Measurements from ENCODE around the gene CASZ1. TPM values are rescaled to one million over a fixed set of nuclear protein-coding genes. Genes with fewer than 3 reads are reported as not detected.

CASZ1 gene
- total RNA-seq, 1 experiment from 2014 or later = 3.9 TPM

GRCh38 chr1:10646347-10646861 is 150.0 kb downstream of the CASZ1 start:
- Histone ChIP-seq H3K27ac (ENCODE audit: insufficient read length, low read depth, low read length) (no peak overlapping the region), H2BK120ac (ENCODE audit: low read depth, low read length, poor library complexity, severe bottlenecking) (no peak overlapping the region), H4K8ac (replicated peaks; ENCODE audit: insufficient read length, low read depth, low read length) (no peak overlapping the region), H3K18ac (ENCODE audit: insufficient read length, low read depth, low read length) (no peak overlapping the region), H4K20me1 (ENCODE audit: control insufficient read depth, insufficient read depth, insufficient read length) (no peaks in the 10 kb centered on the region), H3K4me2 (ENCODE audit: insufficient read depth, insufficient read length, low read length) (no peak overlapping the region), H3K4ac (ENCODE audit: low read depth, low read length) (no peak overlapping the region), H2BK5ac (ENCODE audit: insufficient read length, low read length) (no peak overlapping the region), H3K56ac (ENCODE audit: insufficient read length, low read depth, low read length) (no peak overlapping the region), H3K9ac (ENCODE audit: extremely low read depth, insufficient read length, low read length) (no peak overlapping the region), H3K4me1 (ENCODE audit: insufficient read depth, low read length) (no peaks in the 10 kb centered on the region), H2BK12ac (ENCODE audit: insufficient read length, low read depth, low read length) (no peak overlapping the region), H3K79me1 (ENCODE audit: insufficient read depth, low read depth, low read length, poor library complexity, severe bottlenecking) (no peaks in the 10 kb centered on the region), H4K5ac (ENCODE audit: insufficient read length, low read depth, low read length) (no peak overlapping the region), H3T11ph (ENCODE audit: low read length) (no peak overlapping the region), H4K91ac (ENCODE audit: insufficient read length, low read depth, low read length) (no peak overlapping the region), H3K23me2 (ENCODE audit: insufficient read length, low read depth, low read length, poor library complexity, severe bottlenecking) (peaks cover 4% of the 10 kb centered on the region), H2BK20ac (ENCODE audit: low read depth, low read length, poor library complexity, severe bottlenecking) (no peak overlapping the region), H2AFZ (ENCODE audit: low read length) (no peak overlapping the region), H3K27me3 (ENCODE audit: insufficient read depth, low read length) (no peaks in the 10 kb centered on the region; the same call in 1 of the 2 replicates), H3K14ac (ENCODE audit: insufficient read depth, low read length) (no peak overlapping the region; the same call in 1 of the 2 replicates), H2BK15ac (ENCODE audit: low read depth, low read length) (no peak overlapping the region), H3K23ac (ENCODE audit: insufficient read length, low read depth, low read length) (no peak overlapping the region), H2AK5ac (ENCODE audit: insufficient read length, low read length) (no peak overlapping the region), H3K9me3 (ENCODE audit: control insufficient read depth, low read depth, low read length) (no peaks in the 10 kb centered on the region), H3K79me2 (ENCODE audit: insufficient read depth, low read length) (no peaks in the 10 kb centered on the region)
- Mint-ChIP-seq H3K27me3 (ENCODE audit: low read depth) (no peaks in the 10 kb centered on the region), H3K9me3 (no peaks in the 10 kb centered on the region), H3K36me3 (ENCODE audit: insufficient read depth in 1 of 3, low read depth in 3 of 3) (no peaks in the 10 kb centered on the region), H3K4me3 (no peak overlapping the region), H3K27ac (no peak overlapping the region), H3K4me1 (peaks cover 5 to 23% of the 10 kb centered on the region in 2 experiments)
- WGBS (ENCODE audit: extremely low coverage, insufficient read length, low lambda C conversion rate) = no CpG with 5 or more reads among the region's 12 CpGs
- DNase-seq = no peak
- TF ChIP-seq, protein P1, sequence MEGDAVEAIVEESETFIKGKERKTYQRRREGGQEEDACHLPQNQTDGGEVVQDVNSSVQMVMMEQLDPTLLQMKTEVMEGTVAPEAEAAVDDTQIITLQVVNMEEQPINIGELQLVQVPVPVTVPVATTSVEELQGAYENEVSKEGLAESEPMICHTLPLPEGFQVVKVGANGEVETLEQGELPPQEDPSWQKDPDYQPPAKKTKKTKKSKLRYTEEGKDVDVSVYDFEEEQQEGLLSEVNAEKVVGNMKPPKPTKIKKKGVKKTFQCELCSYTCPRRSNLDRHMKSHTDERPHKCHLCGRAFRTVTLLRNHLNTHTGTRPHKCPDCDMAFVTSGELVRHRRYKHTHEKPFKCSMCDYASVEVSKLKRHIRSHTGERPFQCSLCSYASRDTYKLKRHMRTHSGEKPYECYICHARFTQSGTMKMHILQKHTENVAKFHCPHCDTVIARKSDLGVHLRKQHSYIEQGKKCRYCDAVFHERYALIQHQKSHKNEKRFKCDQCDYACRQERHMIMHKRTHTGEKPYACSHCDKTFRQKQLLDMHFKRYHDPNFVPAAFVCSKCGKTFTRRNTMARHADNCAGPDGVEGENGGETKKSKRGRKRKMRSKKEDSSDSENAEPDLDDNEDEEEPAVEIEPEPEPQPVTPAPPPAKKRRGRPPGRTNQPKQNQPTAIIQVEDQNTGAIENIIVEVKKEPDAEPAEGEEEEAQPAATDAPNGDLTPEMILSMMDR (conservative IDR thresholded peaks at IDR 0.05) = no peak

Data from H9 (cell line).